B cell (primary cell): Measurements from ENCODE around the gene FUT6. TPM values are rescaled to one million over a fixed set of nuclear protein-coding genes. Genes with fewer than 3 reads are reported as not detected.
A peak's percentile ranks its signal among the peaks of the same experiment; 100 is the strongest.

Source experiments
- ATAC-seq: fragments of 200-7000 bp; cut with Tn5 transposase; one replicate; pipeline ENCODE4 v1.10.0; 2021; ENCODE audit warnings: low read depth, mild to moderate bottlenecking, moderate number of reproducible peaks, moderate library complexity
- CTCF ChIA-PET: fragments of 350-600 bp; sonication (Branson Sonifier 250); formaldehyde crosslinking; loops from one replicate; lab custom pipeline; 2021; ENCODE audit warnings: antibody characterized with exemption, inconsistent platforms; lab: Charles Lee
- POLR2A ChIA-PET: fragments of 350-600 bp; sonication (Branson Sonifier 250); formaldehyde crosslinking; loops from one replicate; lab custom pipeline; 2021; ENCODE audit warnings: antibody characterized with exemption; lab: Charles Lee
- DNase-seq: peaks from one replicate; pipeline ENCODE4 v3.0.0; 2013
- H2AFZ ChIP-seq: 2 replicates; pipeline ENCODE4 v1.6.1; 2012; ENCODE audit warnings: mild to moderate bottlenecking, low read depth, low read length; ENCODE audit not compliant: insufficient read depth, poor library complexity, severe bottlenecking
- H3K27ac ChIP-seq, 2 donors: 1 replicate in 1 of 2; 2 replicates in 1 of 2; pipeline ENCODE4 v1.5.1; 2012 to 2013; ENCODE audit warnings: low read length in 2 of 2, mild to moderate bottlenecking in 2 of 2, moderate library complexity in 1 of 2
- H3K27me3 ChIP-seq, 4 experiments: fragments of 200-600 bp in 1 of 4; sonication (generic) in 1 of 4; replicated peaks in 1 of 4; 1 replicate in 2 of 4; 2 replicates in 2 of 4; pipeline versions ENCODE4 v1.6.1 to v1.7.0; 2013 to 2016; ENCODE audit warnings: low read length in 3 of 4, mild to moderate bottlenecking in 2 of 4, mixed read lengths in 1 of 4, moderate library complexity in 1 of 4; ENCODE audit not compliant: insufficient read depth in 4 of 4, control insufficient read depth in 3 of 4; ENCODE audit errors: control extremely low read depth in 1 of 4
- H3K36me3 ChIP-seq, 2 experiments: replicated peaks in 1 of 2; 1 replicate in 1 of 2; 2 replicates in 1 of 2; pipeline versions ENCODE4 v1.6.1 to v1.7.1; 2013; ENCODE audit warnings: low read length in 1 of 2; ENCODE audit not compliant: insufficient read depth in 2 of 2, control insufficient read depth in 1 of 2; ENCODE audit errors: control extremely low read depth in 1 of 2, extremely low read depth in 1 of 2
- H3K4me1 ChIP-seq, 2 donors: fragments of 200-600 bp in 1 of 2; sonication (generic) in 1 of 2; 1 replicate in 1 of 2; 2 replicates in 1 of 2; pipeline versions ENCODE4 v1.5.1 to v1.6.1; 2013 to 2017; ENCODE audit warnings: low read length in 2 of 2; ENCODE audit not compliant: control insufficient read depth in 2 of 2, insufficient read depth in 2 of 2
- H3K4me2 ChIP-seq: replicated peaks from 2 replicates; pipeline ENCODE3; 2012; ENCODE audit warnings: mild to moderate bottlenecking, low read depth, low read length; ENCODE audit not compliant: poor library complexity, severe bottlenecking
- H3K4me3 ChIP-seq, 5 experiments: fragments of 200-600 bp in 1 of 5; sonication (generic) in 1 of 5; 1 replicate in 3 of 5; 2 replicates in 2 of 5; pipeline versions ENCODE4 v1.5.1 to v1.7.0; 2011 to 2016; ENCODE audit warnings: low read length in 4 of 5, mild to moderate bottlenecking in 4 of 5, low read depth in 2 of 5, control low read depth in 1 of 5, moderate library complexity in 1 of 5; ENCODE audit not compliant: insufficient read depth in 1 of 5; ENCODE audit errors: control extremely low read depth in 1 of 5, extremely low read depth in 1 of 5
- H3K79me2 ChIP-seq: fragments of 200-600 bp; sonication (generic); one replicate; pipeline ENCODE4 v1.6.0; 2016; ENCODE audit warnings: low read length; ENCODE audit not compliant: control insufficient read depth, insufficient read depth
- H3K9ac ChIP-seq: fragments of 200-600 bp; sonication (generic); 2 replicates; pipeline ENCODE4 v1.6.1; 2017; ENCODE audit warnings: mild to moderate bottlenecking, low read length, moderate library complexity
- H3K9me3 ChIP-seq, 3 donors: one replicate each; pipeline versions ENCODE4 v1.6.1 to v1.7.1; 2013; ENCODE audit warnings: low read length in 2 of 3; ENCODE audit not compliant: control insufficient read depth in 2 of 3, insufficient read depth in 1 of 3; ENCODE audit errors: control extremely low read depth in 1 of 3
- H4K20me1 ChIP-seq: 2 replicates; pipeline ENCODE4 v1.6.0; 2012; ENCODE audit warnings: mild to moderate bottlenecking, low read length; ENCODE audit not compliant: insufficient read depth, control insufficient read depth, poor library complexity, severe bottlenecking
- H3K27ac Mint-ChIP-seq: one replicate; pipeline ENCODE4 v1.8.0; 2021; ENCODE audit warnings: mixed read lengths
- H3K27me3 Mint-ChIP-seq: one replicate; pipeline ENCODE4 v1.8.0; 2021; ENCODE audit warnings: mixed read lengths
- H3K4me1 Mint-ChIP-seq: one replicate; pipeline ENCODE4 v1.8.0; 2021; ENCODE audit warnings: mixed read lengths
- H3K4me3 Mint-ChIP-seq: one replicate; pipeline ENCODE4 v1.8.0; 2021; ENCODE audit warnings: mixed read lengths
- H3K9me3 Mint-ChIP-seq: one replicate; pipeline ENCODE4 v1.8.0; 2022; ENCODE audit warnings: mixed read lengths; ENCODE audit not compliant: insufficient read depth
- EZH2 ChIP-seq: IDR thresholded peaks from 2 replicates; pipeline ENCODE4 v1.6.1; 2012; ENCODE audit warnings: borderline replicate concordance, low read depth, mild to moderate bottlenecking, moderate library complexity, low read length; ENCODE audit not compliant: insufficient read depth, poor library complexity, severe bottlenecking
- WGBS: methylation state at CpG from one replicate; pipeline ENCODE4 v1.1.5; 2013; ENCODE audit warnings: missing lambda C conversion rate; ENCODE audit not compliant: insufficient coverage; 5-methylcytosine and 5-hydroxymethylcytosine counted together
- intact Hi-C: fragments of 100-400 bp; cut with micrococcal nuclease; formaldehyde crosslinking; loops from one replicate; pipeline ENCODE4 v1.10.0; 2022
- polyA plus RNA-seq: library from polyadenylated mRNA; depleted of rRNA; stranded (reverse); fragments of >200 nt; gene quantifications from 2 replicates; pipeline ENCODE4 v1.2.3, GENCODE V29; 2012
- total RNA-seq, 2 donors: library from RNA; stranded (reverse); fragments of 120-200 nt in 1 of 2; gene quantifications; 1 replicate in 1 of 2; 2 replicates in 1 of 2; pipeline versions ENCODE4 v1.2.3 to v1.2.4, GENCODE V29; 2013 to 2022
- TF ChIP-seq, protein P1 (sequence below): fragments of 200-600 bp; IDR thresholded peaks from one replicate; pipeline ENCODE4 v1.8.0; 2022; ENCODE audit warnings: antibody characterized with exemption, mild to moderate bottlenecking

The FUT6 gene
- total and polyA plus RNA-seq, 2 donors (not counting 1 experiment from before 2014, with no cell fraction given): 0.03 TPM; not detected in 1

DNA sequence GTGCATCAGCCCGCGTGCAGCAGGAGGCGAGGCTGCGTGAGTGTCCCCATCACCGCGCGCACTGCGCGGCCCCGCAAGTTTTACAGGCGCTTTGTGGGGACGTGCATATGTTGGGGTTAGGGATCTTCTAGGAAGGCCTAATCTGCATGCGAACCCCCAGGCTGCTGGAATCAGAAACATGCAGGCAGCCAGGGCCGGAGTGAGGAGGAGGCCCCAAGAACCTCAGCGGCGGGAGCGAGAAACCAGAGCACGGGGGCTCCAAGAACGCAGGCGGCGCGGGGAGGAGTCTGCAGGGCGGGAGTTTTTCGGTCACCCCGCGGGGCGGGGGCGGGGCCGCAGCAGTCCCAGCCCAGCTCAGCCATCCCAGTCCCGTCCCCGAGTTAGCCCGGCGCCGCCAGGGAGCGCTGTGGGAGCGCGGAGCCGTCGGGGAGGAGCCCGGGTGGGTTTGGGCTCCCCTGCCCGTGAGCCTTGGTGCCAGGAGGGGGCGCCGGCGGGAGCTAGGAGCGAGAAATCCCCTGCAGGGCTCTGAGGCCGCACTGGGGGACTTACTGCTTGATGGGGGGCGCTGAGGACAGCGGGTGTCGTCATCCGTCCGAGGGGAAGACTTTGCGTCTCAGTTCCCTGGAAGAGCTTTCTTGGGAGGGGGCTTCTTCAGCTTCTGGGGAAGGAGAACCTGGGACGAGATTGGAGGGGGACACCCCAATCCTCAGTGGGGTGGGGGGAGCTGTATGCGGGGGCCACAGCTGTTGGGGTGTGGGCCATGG is 35.6 kb downstream of the FUT6 start:
- DNase-seq: peak; percentile 92
- H3K4me3 ChIP-seq: peak overlapping the region in 4 of 5 experiments; percentile 7 to 55 (median 42)
- H3K4me2 ChIP-seq: peak overlapping the region; percentile 80
- H3K9me3 ChIP-seq: peaks cover 0 to 45% (median 0%) of the 10 kb centered on the region in 3 donors
- peaks cover 26% of the 10 kb centered on the region for H3K27me3 Mint-ChIP-seq
- intact Hi-C loops: loop anchor here (1.0 to 2.0 kb wide), 2 partner anchors 13 to 219 kb away; partner anchors contain the start of gene DUS3L
- TF ChIP-seq, protein P1, sequence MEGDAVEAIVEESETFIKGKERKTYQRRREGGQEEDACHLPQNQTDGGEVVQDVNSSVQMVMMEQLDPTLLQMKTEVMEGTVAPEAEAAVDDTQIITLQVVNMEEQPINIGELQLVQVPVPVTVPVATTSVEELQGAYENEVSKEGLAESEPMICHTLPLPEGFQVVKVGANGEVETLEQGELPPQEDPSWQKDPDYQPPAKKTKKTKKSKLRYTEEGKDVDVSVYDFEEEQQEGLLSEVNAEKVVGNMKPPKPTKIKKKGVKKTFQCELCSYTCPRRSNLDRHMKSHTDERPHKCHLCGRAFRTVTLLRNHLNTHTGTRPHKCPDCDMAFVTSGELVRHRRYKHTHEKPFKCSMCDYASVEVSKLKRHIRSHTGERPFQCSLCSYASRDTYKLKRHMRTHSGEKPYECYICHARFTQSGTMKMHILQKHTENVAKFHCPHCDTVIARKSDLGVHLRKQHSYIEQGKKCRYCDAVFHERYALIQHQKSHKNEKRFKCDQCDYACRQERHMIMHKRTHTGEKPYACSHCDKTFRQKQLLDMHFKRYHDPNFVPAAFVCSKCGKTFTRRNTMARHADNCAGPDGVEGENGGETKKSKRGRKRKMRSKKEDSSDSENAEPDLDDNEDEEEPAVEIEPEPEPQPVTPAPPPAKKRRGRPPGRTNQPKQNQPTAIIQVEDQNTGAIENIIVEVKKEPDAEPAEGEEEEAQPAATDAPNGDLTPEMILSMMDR: peak; percentile 85
- TF ChIP-seq EZH2: no peak
- 4% methylated on average over 52 of the region's 54 CpGs for WGBS
- peaks cover 20 to 27% of the 10 kb centered on the region in 2 donors for H3K4me1 ChIP-seq
- peaks cover 22% of the 10 kb centered on the region for H3K4me1 Mint-ChIP-seq
- H3K4me3 Mint-ChIP-seq: peak overlapping the region; percentile 76
- POLR2A ChIA-PET: interaction anchor here (0.9 kb wide), 2 partner anchors 218 to 1134 kb away, joined by 5 to 6 read pairs; no protein-coding TSS in a partner anchor
- peak overlapping the region; percentile 50 for H3K27ac Mint-ChIP-seq
- no peaks in the 10 kb centered on the region for H3K9me3 Mint-ChIP-seq
- H3K36me3 ChIP-seq: no peaks in the 10 kb centered on the region
- H3K27me3 ChIP-seq: peaks cover 0 to 66% (median 29%) of the 10 kb centered on the region in 4 experiments
- peak; percentile 91 for ATAC-seq
- H3K27ac ChIP-seq: peak overlapping the region in 1 of 2 donors; percentile 53
- H3K9ac ChIP-seq: peak overlapping the region; percentile 50
- no peaks in the 10 kb centered on the region for H3K79me2 ChIP-seq
- CTCF ChIA-PET: interaction anchor here (0.5 to 2.0 kb wide), 14 partner anchors 10 to 226 kb away, joined by 3 to 16 read pairs (median 4); partner anchors contain the start of genes DUS3L, NDUFA11 and VMAC
- H2AFZ ChIP-seq: peak overlapping the region; percentile 59
- H4K20me1 ChIP-seq: no peaks in the 10 kb centered on the region
